NCI-H82 (cell line): ENCODE results near the gene PRPF8.

Experiments
- DNase-seq: peaks from one replicate; lab custom pipeline; 2025; lab: John Stamatoyannopoulos, UW

Gene PRPF8

GRCh38 chr17:1626333-1626732 is 58.3 kb downstream of the PRPF8 start:
- DNase-seq: peak; percentile 93

- no peak for DNase-seq
Measured at GRCh38 chr17:1625581-1625980, 59.1 kb downstream of the PRPF8 start.

DNA sequence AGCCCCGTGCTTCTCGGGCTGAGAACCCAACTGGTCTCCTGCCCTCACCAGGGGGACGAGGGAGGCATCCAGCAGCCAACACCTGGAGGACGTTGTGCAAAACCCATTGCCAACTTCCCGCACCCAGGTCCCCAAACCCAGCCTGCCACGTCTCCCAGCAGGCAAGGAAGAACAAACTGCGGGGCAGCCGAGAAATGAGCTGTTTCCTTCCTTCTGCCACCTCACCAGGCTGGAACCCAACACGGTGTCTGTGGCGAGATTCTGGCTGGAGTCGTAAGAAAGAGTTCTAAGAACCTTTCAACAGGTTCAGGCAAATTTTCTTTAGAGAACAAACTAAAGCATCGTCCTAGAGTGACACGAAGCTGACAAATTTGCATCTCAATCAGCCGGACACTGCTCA is 59.6 kb downstream of the PRPF8 start:
- no peak for DNase-seq

GRCh38 chr17:1624650-1625049 is 60.0 kb downstream of the PRPF8 start:
- no peak for DNase-seq

DNA sequence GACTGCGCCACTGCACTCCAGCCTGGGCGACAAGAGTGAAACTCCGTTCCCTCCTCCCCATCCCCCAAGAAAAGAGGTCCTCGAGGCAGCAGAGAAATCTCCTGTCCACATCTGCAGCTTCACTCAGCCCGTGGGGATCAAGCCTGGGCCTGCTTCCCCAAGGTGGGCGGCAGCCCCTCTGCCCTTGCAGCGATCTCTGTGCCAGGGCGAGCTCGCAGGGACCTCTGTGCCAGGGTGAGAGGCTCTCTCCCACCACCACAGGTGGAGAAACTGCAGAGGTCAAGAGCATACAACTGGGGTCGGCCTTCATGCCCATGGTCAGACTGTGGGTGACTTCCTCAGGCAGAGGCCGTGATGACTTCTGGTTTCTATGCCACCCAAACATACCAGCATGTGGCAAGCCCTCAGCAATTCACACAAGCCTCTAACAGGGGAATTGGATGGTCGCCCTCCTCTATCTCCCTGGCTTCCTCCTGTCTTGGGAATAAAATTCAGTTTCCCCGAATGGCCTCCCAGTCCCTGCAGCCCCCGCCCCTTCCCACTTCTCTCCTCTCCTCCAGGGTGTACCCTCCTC is 61.5 kb downstream of the PRPF8 start:
- no peak for DNase-seq

- no peak for DNase-seq
Measured at GRCh38 chr17:1621273-1621954, 63.3 kb downstream of the PRPF8 start.

GRCh38 chr17:1620486-1620885 is 64.2 kb downstream of the PRPF8 start:
- DNase-seq: no peak

DNA sequence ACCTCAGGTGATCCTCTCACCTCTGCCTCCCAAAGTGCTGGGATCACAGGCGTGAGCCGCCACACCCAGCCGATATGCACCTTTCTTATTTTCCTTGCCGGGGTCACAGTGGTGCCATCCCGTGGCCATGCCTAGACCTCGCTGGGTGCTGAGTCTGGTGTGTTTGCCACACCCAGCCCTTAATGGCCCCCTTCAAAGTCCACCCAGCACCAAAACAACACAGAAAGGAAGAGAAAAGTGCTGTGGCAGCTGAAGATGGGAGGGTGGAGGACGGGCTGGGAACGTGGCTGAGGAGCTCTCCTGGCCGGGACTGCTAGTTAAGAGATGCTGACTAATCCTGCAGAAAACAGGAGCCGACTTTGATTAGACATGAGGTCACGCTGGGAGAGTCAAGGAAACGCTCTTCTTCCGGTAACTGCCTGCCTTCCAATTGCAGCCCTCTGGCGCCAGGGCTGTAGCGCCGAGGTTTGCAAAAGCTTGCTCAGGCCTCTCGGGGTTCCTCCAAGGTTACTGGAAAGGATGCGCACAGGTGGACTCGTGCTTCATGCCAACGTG is 67.0 kb downstream of the PRPF8 start:
- DNase-seq: no peak

DNA sequence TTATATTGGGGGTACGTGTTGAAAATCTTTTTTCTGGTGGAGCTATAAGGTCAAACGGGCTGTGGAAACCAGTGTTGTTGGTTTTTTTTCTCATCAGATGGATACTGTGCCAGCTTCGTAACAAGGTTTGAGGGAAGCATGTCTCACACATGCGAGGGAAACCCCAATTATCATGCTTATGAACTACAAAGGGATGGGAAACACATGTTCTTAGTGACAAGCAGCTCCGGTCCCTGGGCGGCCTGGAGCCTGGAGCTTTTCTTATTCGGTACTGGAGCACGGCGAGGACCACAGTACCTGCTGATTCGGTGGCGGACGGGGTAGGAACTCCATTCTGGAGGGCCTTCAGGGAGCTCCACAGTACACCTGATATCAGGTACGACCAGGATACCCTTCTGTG is 68.6 kb downstream of the PRPF8 start:
- DNase-seq: no peak

DNA sequence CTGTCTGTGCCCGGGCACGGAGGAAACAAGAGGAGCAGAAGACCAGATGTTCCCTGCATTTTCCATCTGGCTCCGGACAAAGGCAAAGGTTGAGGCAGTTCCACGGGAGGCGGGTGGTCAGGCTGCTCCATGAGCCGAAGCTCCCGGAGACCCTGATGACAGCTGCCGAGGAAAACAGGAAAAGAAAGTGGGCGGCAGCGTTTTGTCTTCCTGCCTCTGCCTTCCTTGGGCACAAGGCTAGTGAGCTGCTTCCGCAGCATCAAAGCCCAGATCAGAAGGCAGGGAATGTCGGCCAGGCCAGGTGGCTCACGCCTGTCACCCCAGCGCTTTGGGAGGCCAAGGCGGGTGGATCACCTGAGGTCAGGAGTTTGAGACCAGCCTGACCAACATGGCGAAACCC is 72.3 kb downstream of the PRPF8 start:
- no peak for DNase-seq

DNA sequence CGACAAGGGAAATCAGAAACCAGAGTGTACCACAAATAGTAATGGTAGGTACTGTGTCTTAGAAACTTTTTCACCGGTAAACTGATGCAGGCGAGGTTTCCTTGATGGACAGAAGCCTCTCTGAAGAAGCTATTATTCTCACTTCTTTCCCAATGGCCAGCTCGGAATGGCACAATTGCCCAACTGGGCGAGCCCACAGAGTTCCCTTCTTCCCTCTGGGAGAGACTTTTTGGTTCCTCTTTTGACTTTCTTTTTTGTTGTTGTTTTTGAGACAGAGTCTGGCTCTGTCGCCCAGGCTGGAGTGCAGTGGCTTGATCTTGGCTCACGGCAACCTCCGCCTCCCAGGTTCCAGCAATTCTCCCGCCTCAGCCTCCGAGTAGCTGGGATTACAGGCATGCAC is 73.0 kb downstream of the PRPF8 start:
- DNase-seq: no peak

DNA sequence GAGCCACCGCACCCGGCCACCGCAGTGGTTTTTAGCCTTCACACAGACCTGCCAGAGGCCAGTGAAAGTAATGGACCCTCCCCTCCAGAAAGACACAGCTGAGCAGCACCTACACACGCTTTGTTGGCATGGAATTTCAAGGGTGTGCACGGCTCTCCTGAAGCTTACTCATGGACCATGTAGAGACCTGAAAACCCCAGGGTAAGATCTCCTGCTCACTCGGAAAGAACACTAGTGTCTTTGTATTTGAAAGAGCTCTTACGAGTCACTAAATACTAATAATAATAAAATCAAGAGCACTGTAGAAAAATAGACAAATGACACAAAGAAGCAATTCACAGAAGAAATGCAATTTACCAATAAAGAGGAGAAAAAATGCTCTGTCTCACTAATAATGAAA is 76.0 kb downstream of the PRPF8 start:
- DNase-seq: no peak

DNA sequence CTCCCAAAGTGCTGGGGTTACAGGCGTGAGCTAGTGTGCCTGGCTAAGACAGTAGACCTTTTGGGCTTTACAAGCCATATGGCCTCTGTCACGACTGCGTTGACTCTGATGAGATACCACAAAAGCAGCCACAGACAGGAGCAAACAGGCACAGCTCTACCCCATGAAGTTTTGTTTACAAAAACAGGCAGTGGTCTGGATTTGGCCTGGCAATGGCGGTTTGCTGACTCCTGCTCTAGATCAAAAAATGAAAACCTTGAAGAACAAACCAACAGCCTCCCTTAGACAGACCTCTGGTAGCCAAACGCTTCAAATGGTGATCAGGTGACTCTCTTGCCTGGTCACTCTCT is 76.7 kb downstream of the PRPF8 start:
- no peak for DNase-seq

- DNase-seq: no peak
Measured at GRCh38 chr17:1606352-1606985, 78.2 kb downstream of the PRPF8 start.

DNA sequence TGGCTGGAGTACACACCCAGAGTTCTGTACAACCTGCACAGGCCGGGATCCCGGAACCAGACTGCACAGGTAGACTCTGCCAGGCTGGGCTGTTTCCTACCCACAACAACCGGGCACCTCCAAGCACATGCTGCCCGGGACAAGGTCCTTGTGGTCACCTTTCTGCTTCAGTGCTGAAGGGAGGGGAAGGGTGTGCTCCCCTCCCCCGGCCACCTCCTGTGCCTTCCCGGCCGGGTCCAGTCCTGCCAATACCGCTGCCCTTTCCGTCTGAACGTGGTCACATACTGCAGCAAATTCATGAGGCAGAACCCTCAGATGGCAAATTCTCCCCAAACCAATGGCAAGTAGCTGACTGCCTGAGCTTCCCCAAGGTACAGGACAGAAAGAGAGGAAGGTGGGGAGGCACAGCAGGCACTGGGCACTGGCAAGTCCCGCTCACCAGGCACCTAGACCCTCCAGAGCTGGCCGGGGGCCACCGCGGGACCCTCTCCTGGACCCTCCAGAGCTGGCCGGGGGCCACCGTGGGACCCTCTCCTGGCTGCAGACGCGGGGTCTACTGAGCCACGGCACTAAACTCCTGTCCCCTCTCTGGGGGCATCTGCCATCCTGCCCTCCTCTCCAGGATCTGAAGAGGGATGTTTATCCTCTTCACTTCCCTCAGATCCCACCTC is 78.9 kb downstream of the PRPF8 start:
- DNase-seq: no peak

DNA sequence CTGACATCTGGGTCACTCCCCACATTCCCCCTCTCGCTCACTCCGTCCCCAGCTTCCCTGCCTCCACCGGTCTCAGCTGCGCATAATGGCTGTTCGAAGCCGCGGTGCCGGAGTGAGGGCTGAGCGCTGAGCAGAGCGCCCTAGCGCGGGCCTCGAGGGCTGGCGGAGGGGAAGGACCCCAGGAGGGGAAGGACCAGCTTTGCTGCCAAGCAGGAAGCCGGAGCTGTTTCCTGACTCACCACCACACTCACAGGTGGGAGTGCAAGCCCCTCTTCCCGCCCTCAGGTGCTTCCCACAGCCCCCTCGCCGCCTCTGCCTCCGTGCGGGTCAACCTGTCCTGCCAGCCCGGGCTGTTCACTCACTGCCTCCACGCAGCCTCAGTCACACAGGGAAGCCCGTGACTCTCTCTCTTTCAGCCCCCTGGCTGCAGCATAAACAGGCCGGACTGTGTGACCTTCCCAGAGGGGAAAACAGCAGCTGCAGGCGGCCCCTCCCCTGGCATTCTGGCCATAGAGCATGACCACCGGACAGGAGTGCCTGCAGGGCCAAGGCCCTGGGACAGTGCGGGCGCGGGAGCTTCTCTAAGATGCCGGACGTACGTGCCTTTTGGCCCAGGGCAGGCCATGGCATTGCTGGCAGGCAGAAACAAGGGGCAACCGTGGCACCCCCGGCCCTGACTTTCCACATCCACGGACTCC is 79.7 kb downstream of the PRPF8 start:
- no peak for DNase-seq

DNA sequence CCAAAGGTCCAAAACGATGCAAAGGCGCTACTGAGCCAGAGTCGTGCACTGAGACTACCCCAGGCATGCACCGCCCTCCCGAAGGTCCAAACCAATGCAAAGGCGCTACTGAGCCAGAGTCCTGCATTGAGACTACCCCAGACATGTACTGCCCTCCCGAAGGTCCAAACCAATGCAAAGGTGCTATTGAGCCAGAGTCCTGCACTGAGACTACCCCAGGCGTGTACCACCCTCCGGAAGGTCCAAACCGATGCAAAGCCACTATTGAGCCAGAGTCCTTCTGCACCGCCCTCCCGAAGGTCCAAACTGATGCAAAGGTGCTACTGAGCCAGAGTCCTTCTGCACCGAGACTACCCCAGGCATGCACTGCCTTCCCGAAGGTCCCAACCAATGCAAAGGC is 83.1 kb downstream of the PRPF8 start:
- no peak for DNase-seq
